Measurements from ENCODE around the gene MSANTD7. TPM values are rescaled to one million over a fixed set of nuclear protein-coding genes. Genes with fewer than 3 reads are reported as not detected.

The MSANTD7 gene
- total and polyA plus RNA-seq, 2 of the 13 experiments (the other 11 are each of a cell fraction or from before 2014, with no cell fraction given): 3.7 to 16.7 TPM

DNA sequence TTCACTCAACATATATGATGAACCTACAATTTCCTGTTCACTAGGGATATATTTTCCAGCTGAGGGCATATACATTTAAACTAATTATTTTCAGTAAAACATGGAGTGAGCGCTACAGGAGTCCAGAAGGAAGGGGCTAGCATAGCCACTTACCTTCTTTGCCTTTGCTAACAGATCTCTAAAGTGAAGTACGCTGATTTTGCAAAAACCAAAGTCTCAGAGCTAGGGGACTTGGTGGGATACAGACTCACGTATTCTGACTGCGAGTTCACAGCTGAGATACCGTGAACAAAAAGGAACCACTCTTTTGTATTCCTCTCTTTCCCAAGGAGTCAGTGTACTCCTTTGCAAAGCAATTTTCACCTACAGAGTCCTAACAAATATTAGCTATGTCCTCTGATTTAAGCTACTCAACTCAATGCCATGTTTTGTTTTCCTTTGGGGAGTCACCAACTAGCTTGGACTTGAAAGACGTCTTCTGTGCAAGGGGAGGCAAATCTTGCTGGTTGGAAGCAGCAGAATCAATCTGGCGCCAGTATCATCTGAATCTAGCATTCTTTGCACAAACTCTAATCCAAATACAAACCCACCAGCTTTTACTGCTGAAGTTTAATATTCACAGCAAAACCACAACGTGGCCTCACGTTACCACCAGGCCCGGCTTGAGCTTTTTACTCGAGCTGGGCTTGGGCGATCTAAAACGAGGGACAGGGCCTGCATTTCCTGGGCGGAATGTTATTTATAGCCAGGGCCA is 926 bp upstream of the MSANTD7 start (continued):
- 0 out of 2 replicates have a peak, but pooled peaks have one; percentile 5 for TF ChIP-seq ZNF44 (CRISPR knock-in tag; IDR thresholded peaks at IDR 0.05)
- TF ChIP-seq NFE2L1 (CRISPR knock-in tag; IDR thresholded peaks at IDR 0.05; ENCODE audit: borderline replicate concordance): no peak
- TF ChIP-seq, protein P1, sequence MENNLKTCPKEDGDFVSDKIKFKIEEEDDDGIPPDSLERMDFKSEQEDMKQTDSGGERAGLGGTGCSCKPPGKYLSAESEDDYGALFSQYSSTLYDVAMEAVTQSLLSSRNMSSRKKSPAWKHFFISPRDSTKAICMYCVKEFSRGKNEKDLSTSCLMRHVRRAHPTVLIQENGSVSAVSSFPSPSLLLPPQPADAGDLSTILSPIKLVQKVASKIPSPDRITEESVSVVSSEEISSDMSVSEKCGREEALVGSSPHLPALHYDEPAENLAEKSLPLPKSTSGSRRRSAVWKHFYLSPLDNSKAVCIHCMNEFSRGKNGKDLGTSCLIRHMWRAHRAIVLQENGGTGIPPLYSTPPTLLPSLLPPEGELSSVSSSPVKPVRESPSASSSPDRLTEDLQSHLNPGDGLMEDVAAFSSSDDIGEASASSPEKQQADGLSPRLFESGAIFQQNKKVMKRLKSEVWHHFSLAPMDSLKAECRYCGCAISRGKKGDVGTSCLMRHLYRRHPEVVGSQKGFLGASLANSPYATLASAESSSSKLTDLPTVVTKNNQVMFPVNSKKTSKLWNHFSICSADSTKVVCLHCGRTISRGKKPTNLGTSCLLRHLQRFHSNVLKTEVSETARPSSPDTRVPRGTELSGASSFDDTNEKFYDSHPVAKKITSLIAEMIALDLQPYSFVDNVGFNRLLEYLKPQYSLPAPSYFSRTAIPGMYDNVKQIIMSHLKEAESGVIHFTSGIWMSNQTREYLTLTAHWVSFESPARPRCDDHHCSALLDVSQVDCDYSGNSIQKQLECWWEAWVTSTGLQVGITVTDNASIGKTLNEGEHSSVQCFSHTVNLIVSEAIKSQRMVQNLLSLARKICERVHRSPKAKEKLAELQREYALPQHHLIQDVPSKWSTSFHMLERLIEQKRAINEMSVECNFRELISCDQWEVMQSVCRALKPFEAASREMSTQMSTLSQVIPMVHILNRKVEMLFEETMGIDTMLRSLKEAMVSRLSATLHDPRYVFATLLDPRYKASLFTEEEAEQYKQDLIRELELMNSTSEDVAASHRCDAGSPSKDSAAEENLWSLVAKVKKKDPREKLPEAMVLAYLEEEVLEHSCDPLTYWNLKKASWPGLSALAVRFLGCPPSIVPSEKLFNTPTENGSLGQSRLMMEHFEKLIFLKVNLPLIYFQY (CRISPR knock-in tag; IDR thresholded peaks at IDR 0.05; ENCODE audit: borderline replicate concordance): no peak
- TF ChIP-seq TEAD3 (CRISPR knock-in tag; optimal IDR thresholded peaks at IDR 0.05; ENCODE audit: borderline replicate concordance): peak; percentile 23

DNA sequence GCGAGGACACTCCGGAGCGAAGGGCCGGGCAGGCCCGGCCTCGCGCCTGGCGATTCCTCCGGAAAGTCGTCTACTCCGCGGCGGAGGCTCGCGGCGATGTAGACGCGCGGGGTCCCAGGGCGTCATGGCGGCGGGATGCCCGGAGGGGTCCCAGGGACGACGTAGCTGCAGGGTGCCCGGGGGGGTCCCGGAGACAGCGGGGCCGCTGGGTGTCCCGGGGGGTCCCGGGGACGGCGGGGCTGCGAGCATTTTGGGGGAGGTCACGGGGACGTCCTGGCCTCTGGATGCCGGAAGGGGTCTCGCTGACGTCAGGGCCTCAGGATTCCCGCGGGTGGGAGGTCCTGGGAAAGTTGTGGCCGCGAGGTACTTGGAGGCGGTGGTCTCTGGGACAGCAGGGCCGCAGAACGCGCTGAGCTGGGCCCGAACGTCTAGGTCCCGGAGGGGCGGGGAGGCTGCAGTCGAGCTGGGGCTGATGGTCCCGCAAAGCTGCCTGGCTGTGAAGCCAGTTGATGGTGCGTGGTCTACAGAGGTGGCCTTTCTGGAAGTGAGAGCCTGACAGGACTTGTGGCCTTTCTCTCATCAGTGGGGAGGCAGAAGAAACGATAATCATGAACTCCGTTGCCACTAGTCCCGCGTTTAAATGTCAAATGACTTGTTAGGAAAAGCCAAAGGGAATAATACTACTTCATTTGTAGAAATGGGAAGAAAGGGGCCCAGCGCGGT is 637 bp downstream of the MSANTD7 start:
- CTCF ChIA-PET (ENCODE audit: low intra/inter-chr PET ratio, low total read pairs): no interaction called here
- H3K9ac ChIP-seq (ENCODE audit: insufficient read depth, low read depth, low read length): peak overlapping the region; percentile 92
- peaks cover 25% of the 10 kb centered on the region for H3K79me2 ChIP-seq (ENCODE audit: insufficient read depth, low read length)
- no peak overlapping the region for H2AFZ ChIP-seq (ENCODE audit: low read length)
- in situ Hi-C loops (cut with HindIII; ENCODE audit: extremely low pct_ligation_motif_present, low pct_unique_long_range_greater_than_20kb): no loop called here
- H3K27me3 ChIP-seq (ENCODE audit: control insufficient read depth in 1 of 2, insufficient read depth in 2 of 2, low read length in 2 of 2): no peaks in the 10 kb centered on the region; a peak in 1 of 5 replicates
- H3K36me3 ChIP-seq (replicated peaks in 1 of 2; ENCODE audit: control insufficient read depth in 1 of 2, insufficient read depth in 2 of 2, low read length in 2 of 2): peaks cover 11 to 30% of the 10 kb centered on the region in 2 experiments
- DNase-seq (ENCODE audit: low spot score): peak; percentile 18
- peak overlapping the region; percentile 79 to 98 (median 93) for H3K4me3 ChIP-seq (replicated peaks in 1 of 3; ENCODE audit: insufficient read depth in 1 of 3, low read depth in 2 of 3, low read length in 3 of 3)
- POLR2A ChIA-PET: interaction anchor here (0.9 to 3.7 kb wide), 11 partner anchors 9 to 654 kb away, joined by 3 to 54 read pairs (median 4); partner anchors contain the start of genes MEIG1 and SUV39H2
- peaks cover 17% of the 10 kb centered on the region for H3K4me1 ChIP-seq (ENCODE audit: insufficient read depth, low read length)
- WGBS (ENCODE audit: low lambda C conversion rate): under 1% methylated on average over 15 of the region's 60 CpGs
- peak overlapping the region; percentile 83 for H3K27ac ChIP-seq (ENCODE audit: extremely low read length, insufficient read depth, low read length)
- H3K9me3 ChIP-seq (ENCODE audit: low read length): no peaks in the 10 kb centered on the region
- peak overlapping the region; percentile 82 for H3K4me2 ChIP-seq (ENCODE audit: low read depth, low read length)
- ATAC-seq: peak; percentile 59
- intact Hi-C loops (cut with micrococcal nuclease; ENCODE audit: unreplicated experiment): loop anchor here (1.0 to 10.0 kb wide), 5 partner anchors 40 to 341 kb away; partner anchors contain the start of genes DCLRE1C, MEIG1 and SUV39H2
- FAIRE-seq: no peak
- peaks cover 4% of the 10 kb centered on the region; the same call in 1 of the 2 replicates for H4K20me1 ChIP-seq (ENCODE audit: insufficient read depth, low read length)
- no TSS peak for BruUV-seq (replicated peaks)
- TF ChIP-seq, protein P2, sequence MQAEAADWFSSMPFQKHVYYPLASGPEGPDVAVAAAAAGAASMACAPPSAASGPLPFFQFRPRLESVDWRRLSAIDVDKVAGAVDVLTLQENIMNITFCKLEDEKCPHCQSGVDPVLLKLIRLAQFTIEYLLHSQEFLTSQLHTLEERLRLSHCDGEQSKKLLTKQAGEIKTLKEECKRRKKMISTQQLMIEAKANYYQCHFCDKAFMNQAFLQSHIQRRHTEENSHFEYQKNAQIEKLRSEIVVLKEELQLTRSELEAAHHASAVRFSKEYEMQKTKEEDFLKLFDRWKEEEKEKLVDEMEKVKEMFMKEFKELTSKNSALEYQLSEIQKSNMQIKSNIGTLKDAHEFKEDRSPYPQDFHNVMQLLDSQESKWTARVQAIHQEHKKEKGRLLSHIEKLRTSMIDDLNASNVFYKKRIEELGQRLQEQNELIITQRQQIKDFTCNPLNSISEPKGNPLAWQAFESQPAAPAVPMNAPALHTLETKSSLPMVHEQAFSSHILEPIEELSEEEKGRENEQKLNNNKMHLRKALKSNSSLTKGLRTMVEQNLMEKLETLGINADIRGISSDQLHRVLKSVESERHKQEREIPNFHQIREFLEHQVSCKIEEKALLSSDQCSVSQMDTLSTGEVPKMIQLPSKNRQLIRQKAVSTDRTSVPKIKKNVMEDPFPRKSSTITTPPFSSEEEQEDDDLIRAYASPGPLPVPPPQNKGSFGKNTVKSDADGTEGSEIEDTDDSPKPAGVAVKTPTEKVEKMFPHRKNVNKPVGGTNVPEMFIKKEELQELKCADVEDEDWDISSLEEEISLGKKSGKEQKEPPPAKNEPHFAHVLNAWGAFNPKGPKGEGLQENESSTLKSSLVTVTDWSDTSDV (CRISPR knock-in tag; IDR thresholded peaks at IDR 0.05): 0 out of 2 replicates have a peak, but pooled peaks have one; percentile 19
- TF ChIP-seq SETDB1 (CRISPR knock-in tag; IDR thresholded peaks at IDR 0.05; ENCODE audit: borderline replicate concordance) (no peak), ZNF282 (IDR thresholded peaks at IDR 0.05; ENCODE audit: partially characterized antibody) (no peak), CHD4 (IDR thresholded peaks at IDR 0.05; ENCODE audit: borderline replicate concordance, low read length) (no peak), CCAR2 (optimal IDR thresholded peaks at IDR 0.05; ENCODE audit: low read depth, low read length) (no peak), TEAD3 (CRISPR knock-in tag; optimal IDR thresholded peaks at IDR 0.05; ENCODE audit: borderline replicate concordance) (no peak)
